NCI-H345 treated with DMSO at 0.1 percent for 48 hours (cell line): ENCODE data around the gene TSR3.

Experiments
- DNase-seq: peaks from one replicate; lab custom pipeline; 2025; ENCODE audit not compliant: unreplicated experiment; lab: John Stamatoyannopoulos, UW

Gene TSR3

DNA sequence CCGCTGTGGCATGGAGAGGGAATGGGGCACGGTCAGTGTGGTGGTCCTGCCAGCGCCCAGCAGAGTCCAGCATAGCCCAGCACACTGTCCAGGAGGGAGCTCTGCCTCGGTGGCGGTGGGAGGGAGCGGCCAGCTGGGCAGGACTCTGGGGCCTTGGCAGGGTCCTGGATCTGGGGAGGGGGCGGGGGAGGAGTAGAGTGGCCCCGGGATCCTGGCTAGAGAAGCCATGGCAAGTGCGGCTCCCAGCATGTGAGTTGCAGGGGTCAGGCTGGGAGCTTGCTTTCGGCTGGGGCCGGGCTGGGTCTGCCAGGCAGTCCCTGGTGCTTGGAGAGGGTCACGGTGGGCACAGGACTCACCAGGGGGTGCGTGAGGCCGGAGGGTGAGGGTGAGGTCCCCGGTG, 3.9 kb upstream of the TSR3 start:
- no peak for DNase-seq

DNA sequence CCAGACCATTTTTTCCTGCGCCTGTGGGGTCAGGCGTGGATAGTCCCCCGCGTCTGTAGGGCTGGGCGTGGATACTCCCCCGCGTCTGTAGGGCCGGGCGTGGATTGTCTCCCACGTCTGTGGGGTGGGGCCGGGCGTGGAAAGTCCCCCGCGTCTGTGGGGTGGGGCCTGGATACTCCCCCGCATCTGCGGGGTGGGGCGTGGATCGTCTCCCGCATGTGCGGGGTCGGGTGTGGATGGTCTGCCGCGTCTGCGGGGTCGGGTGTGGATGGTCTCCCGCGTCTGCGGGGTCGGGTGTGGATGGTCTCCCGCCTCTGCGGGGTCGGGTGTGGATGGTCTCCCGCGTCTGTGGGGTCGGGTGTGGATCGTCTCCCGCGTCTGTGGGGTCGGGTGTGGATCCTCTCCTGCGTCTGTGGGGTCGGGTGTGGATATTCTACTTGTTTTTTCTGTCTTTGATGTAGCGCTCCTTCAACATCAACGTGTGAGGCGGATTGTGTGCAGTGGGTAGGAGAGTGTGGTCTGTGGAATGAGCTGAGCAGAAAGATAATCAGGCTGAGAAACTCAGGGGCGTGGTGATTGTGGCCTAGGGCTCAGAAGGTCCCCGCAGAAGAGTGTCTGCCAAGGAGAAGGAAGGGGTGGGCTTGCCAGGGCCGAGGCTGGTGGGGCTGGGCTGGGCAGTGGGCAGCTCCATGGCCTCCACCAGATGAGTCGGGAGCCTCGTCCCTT, 3.3 kb upstream of the TSR3 start:
- no peak for DNase-seq

DNA sequence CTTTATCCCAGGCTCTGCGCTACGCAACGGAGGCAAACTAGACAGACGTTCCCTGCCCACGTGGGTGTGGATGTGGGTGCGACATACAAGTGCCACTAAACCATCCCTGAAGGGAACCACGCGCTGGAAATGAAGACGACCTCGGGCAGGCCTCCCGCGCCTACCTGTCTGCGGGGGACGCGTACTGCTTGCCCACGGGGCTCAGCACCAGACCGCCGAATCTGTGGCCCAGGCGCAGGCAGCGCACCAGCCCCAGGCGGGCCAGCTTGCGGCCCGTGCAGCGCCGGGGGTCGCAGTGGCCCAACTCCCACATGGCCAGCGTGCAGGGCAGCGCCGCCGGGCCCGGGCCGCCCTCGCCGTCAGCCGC, 480 bp downstream of the TSR3 start:
- DNase-seq = no peak

DNA sequence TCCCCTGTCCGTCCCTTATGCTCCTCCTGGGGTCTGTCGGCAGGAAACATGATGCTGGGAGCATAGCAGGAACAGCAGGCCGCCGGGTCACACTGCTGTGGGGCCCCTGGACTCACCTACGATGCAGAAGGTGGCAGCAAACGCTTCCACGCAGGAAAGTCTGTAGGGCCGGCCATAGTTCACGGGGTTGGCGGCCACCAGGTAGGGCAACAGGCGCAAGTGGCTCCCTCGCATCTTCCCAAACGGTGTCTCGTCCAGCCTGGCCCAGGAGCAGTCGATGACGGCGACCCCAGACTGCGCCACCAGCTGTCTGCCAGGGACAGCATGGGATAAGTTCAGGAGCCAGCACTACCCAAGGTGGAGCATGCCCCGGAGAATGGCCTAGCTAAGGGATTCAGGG, 987 bp downstream of the TSR3 start:
- DNase-seq = no peak

DNA sequence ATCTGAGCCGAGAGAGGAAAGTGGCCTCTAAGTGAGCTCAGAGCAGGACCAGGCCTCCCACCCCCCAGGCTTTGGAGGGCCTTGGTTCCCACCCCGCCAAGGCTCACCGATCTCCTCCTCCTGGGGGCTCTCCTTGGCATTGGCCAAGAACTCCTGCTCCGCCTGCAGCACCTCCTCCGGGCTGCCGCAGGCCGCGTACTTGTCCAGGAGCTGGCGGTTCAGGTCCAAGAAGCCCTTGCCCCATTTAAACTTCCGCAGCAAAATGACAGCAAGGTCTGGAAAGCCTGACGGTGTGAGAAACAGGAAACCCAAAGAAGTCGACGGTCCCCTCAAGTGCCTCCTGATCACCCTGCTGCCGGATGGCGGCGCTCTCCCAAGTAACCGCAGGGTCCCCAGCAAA, 1.7 kb downstream of the TSR3 start:
- DNase-seq = no peak

DNA sequence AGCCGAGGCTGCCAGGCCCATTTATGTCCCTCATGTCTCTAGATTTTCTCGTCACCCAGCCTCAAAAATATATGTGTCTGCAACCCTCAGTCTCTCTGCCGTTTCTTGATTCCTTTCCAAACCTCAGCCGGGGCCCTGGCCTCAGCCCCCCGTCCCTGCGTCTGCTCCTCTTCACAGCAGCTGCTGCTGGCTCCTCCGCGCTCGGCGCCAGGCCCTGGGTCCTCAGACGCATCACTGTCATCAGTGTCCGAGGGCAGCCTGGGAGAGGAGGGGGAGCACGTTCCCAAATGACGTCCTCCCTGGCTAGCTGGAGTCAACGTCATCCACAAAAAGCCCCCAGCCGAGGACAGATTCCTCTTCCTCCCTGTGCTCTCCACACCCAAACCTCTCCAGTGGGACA, 2.3 kb downstream of the TSR3 start:
- DNase-seq = no peak

DNA sequence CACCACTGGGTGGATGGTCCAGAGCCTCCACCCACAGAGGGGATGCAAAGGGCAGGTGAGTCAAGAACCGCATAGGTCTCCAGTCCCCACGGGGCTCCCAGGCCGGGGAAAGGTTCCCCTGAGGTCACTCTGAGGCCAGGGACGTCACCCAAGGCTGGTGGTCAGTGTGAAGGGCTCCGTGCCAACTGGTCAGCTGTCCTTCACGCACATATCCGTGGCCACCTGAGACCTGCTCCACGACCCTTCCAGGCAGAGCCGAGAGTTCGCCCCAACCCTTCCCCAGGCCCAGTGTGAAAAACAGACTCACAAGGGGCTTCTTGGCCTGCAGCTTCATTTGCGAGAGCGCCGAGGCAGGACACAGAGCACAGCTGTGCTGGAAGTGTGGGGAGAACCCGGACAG, 2.8 kb downstream of the TSR3 start:
- DNase-seq = no peak

DNA sequence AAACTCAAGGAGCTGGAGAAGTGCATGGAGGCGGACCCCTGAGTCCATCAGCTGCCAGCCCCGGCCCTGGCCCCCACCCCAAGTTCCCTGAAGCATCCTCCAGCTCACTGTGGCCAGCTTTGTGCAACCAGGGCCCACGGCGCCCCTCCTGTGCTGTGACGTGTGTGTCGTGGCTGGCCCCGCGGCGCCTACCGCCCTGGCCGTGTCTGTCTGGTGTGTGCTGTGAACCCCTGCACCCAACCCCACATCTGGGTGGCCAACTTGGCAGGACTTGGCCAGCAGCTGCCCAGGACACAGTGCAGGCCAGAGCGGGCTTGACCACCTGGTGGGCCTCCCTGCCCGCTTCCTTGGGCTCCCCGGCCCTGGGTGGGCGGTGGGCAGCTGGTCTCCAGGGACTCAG, 3.2 kb downstream of the TSR3 start:
- DNase-seq = no peak

DNA sequence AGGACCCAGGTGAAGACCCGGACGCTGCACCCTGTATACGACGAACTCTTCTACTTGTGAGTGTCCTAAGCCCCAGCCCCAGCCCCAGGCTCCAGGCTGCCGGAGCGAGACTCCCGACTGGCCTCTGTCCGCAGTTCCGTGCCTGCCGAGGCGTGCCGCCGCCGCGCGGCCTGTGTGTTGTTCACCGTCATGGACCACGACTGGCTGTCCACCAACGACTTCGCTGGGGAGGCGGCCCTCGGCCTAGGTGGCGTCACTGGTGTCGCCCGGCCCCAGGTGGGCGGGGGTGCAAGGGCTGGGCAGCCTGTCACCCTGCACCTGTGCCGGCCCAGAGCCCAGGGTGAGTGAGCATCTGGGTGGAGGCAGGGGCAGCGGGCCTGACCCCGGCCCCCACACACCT, 3.7 kb downstream of the TSR3 start:
- DNase-seq = no peak

DNA sequence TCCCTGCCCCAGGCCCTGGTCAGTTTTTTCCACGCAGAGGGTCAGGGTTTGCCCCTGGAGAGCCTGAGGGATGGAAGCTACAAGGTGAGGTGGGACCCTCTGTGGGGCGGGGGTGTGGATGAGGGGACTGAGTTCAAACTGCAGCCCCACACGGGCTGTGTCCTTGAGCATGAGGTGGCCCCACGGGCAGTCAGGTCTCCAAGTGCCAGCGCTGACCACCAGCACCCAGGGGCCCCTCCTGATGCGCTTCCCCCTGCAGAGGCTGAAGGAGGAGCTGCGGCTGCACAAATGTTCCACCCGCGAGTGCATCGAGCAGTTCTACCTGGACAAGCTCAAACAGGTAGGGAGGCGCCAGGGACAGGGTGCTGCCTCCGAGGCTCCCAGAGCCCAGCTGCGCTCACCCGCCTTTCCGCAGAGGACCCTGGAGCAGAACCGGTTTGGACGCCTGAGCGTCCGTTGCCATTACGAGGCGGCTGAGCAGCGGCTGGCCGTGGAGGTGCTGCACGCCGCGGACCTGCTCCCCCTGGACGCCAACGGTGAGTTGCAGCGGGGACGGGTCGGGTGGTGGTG, 4.3 kb downstream of the TSR3 start:
- no peak for DNase-seq

DNA sequence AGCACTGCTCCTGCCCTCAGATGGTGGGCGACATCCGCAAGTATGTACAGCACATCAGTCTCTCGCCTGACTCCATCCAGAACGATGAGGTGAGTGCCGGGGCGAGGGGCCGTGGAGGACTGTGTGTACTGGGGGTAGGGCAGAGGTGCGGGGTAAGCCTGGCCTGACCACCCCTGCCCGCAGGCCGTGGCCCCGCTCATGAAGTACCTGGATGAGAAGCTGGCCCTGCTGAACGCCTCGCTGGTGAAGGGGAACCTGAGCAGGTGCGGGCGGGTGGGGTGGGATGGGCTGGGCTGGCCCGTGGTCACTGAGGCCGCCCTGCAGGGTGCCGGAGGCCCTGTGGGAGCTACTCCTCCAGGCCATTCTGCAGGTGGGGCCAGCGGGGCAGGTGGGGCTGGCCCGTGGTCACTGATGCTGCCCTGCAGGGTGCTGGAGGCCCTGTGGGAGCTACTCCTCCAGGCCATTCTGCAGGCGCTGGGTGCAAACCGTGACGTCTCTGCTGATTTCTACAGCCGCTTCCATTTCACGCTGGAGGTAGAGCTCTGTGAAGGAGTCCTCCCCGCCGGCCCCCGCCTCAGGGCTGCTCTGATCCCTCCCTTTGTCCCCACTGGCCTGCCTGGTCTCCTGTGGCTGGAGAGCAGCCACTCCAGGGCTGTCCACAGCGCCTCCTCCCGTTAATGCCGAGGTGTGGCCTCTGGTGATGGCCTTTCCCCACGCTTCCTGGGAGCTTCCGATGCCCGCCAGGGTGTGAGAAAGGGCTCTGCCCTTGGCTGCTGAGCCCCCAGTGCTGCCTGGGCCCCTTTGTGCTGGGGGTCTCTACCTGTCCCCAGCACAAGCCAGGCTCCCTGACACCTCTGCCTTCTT, 5.0 kb downstream of the TSR3 start:
- no peak for DNase-seq

DNA sequence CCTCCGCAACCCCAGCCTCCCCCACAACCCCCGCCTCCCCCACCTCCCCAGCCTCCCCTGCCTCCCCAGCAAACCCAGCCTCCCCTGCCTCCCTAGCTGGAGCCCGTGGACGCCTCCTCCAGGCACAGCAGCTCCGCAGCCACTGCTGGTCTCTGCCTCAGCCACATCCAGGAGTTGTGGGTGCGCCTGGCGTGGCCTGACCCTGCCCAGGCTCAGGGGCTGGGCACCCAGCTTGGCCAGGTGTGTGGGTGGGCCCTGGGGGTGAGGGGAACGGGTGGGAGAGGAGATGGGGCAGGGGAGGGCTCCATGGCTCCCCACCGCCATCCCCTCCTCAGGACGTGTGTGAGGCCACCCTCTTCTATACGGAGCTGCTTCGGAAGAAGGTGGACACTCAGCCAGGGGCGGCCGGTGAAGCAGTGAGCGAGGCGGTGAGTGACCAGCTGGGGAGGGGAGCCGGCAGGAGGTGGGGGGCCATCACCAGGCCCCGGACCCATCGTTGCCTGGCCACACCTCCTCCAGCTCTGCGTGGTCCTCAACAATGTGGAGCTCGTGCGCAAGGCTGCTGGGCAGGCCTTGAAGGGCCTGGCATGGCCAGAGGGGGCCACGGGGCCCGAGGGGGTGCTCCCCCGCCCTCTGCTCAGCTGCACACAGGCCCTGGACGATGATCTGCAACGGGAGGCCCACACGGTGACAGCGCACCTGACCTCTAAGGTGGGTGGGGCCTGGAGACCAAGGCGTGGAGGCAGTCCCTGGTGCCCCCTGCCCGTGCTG, 5.8 kb downstream of the TSR3 start:
- no peak for DNase-seq

DNA sequence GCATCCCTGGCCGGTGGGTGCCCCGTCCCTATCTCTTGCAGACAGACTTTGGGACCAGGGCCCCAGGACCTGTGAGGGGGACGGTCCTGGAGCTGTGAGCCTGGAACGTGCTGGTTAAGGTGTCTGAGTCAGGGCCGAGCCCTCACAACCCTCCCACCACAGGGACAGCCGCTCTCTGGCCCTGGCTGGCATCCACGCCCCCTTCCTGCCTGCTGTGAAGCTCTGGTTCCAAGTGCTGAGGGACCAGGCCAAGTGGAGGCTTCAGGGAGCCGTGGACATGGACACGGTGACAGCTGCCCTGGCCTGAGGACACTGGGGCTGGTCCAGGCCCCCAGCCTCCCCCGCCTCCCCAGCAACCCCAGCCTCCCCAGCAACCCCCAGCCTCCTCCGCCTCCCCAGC, 6.6 kb downstream of the TSR3 start:
- no peak for DNase-seq

DNA sequence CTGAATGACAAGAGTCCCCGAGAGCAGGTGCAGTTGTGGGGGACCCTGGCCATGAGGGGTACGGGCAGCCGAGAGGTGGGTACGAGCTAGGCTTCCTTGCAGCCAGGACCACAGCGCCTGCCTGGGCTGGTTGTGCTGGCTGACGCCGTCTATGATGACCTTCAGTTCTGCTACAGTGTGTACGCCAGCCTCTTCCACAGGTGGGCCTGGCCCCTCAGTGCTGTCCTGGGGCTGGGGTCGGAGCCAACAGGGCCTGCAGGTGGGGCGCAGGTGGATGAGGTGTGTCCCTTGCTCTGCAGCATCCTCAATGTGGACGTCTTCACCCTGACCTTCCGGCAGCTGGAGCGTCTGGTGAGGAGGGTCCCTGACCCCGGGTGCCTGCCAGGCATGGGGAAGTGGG, 7.2 kb downstream of the TSR3 start:
- no peak for DNase-seq

DNA sequence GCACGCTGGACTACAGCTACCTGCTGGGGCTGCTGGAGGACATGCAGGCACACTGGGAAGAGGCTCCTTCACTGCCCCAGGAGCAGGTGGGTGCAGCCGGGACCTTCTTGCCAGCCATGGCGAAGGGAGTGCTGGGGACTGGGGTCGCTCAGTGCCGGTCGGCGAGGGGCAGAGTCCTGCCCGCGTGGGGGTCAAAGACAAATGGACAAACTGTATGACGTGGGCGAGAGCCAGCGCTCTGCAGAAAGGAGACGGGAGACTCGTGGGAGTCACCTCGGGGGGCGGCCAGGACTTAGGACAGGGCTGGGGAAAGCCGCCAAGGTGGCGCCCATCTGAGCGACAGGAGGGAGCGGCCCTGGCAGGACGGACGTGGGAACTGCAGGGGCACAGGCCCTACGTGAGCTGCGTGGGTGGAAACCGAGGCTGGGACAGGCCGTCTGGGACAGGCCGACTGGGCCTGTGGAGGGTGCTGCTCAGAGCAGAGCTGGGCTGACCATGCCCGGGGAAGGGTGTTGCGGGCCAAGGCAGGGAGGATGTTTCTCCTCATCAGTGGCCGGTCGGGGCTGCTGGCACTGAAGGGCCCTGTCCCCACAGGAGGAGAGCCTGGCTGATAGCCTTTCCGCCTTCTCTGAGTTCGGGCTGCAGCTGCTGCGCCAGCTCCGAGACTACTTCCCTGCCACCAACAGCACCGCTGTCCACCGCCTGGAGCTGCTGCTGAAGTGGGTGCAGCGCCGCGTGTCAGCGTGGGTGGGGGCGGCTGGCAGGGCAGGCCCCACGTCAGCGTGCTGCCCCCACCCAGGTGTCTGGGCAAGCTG, 8.0 kb downstream of the TSR3 start:
- DNase-seq = no peak

DNA sequence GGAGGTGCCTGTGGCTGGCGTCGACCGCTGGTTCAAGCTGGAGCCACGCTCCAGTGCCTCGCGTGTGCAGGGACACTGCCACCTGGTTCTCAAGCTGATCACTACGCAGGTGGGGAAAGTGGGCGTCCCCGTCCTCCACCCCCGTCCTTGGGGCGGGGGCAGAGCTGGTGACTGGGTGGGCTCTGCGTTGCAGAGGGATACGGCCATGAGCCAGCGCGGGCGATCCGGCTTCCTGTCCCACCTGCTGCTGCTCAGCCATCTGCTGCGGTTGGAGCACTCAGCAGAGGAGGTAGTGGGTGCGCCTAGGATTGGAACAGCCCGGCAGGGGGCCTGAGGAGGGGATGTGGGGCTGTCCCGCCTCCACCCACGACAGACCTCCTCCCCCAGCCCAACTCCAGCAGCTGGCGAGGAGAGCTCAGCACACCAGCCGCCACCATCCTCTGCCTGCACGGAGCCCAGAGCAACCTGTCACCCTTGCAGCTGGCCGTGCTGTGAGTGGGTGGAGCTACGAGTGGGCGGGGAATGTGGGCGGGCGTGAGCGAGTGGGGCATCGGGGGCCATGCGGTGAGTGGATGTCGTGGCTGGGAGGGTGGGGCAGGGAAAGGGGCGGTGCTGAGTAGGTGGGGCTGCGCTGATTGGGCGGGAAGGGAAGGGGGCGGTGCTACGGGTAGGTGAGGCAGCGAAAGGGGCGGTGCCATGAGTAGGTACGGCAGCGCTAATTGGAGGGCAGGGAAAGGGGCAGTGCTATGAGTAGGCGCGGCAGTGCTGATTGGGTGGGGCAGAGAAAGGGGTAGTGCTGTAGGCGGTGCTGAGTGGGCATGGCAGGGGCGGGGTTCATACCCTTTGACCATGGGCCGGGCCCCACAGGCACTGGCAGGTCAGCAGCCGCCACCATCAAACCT, 8.9 kb downstream of the TSR3 start:
- DNase-seq = peak; percentile 94

DNA sequence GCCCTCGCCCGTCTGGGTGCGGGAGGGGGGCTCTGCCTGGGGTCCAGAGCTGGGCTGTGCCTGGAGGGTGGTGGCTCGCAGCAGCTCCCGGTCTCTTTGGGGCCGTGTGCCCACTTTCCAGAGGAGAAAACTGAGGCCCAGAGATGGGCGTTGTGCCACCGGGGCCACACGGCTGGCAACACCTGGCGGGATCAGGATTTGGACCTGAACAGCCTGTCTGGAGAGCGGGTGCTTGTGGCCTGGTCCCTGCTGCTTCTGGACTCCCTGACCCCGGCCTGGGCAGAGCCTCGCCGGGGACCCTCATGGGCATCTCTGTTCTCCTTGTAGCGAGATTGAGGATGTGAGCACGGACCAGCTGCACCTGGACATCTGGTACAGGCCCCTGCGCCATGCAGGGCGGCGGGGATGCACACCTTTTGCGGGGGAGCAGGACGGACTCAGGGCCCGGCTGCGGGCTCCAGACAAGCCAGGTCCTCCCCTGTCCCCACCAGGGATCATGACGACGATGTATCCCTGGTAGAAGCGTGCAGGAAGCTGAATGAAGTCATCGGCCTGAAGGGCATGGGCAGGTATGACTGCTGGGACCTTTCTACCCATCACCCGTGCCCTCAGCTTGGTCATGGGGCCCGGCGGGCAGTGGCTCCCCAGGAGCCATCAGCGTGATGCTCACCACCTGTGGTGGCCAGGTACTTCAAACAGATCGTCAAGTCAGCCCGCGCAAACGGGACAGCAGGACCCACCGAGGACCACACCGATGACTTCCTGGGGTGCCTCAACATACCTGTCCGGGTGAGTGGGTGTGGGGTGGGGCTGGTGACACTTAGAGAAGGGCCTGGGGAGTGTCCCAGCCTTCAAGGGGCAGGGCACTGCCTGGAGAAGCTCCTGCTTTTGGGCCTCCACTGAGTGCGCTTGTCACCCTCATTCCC, 9.9 kb downstream of the TSR3 start:
- no peak for DNase-seq

DNA sequence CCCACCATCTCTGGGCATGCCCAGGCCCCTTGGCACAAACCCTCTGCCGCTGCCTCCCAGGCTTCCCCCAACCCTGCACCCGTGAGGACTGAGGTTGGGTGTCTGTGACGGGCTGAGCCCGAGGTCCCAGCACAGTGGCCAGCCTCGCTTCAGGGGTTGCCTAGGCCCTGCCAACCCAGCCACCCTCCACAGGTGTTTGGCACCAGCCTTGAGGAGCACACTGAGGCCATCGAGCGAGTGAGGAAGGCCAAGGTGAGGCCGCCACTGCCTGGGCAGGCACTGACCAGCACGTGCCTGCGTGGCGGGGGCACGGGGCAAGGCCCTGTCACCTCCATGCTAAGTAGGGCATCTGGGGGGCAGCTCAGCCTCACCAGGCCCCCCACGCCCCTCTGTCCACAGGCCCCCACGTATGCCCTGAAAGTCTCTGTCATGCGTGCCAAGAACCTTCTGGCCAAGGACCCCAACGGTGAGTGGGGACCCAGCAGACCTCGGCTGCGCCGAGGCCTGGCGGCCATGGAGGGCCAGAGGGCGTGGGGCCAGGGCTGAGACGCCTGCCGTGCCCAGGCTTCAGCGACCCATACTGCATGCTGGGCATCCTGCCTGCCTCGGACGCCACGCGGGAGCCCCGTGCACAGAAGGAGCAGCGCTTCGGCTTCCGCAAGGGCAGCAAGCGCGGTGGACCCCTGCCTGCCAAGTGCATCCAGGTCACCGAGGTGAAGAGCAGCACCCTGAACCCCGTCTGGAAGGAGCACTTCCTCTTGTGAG, 10.8 kb downstream of the TSR3 start:
- DNase-seq = no peak
